ENCODE results near the gene PID1.

- no peak for TF ChIP-seq CTCF (IDR thresholded peaks at IDR 0.05)
- TF ChIP-seq POLR2A (IDR thresholded peaks at IDR 0.05), result no peak
Observed at GRCh38 chr2:229001196-229001595, 269.9 kb downstream of the PID1 start.
